GM12891 (cell line): ENCODE measurements around the gene RGL2.
"Not testable (repeated sequence)": the region's sequence is repeated elsewhere in the genome, so short reads cannot be mapped to it uniquely, and the experiment has no call there.

Experiments
- PAX5 ChIP-seq: IDR thresholded peaks from 2 replicates; pipeline ENCODE4 v1.6.1; 2011; ENCODE audit warnings: low read length, moderate library complexity, mild to moderate bottlenecking; ENCODE audit not compliant: insufficient read depth, severe bottlenecking
- POLR2A ChIP-seq: IDR thresholded peaks from 2 replicates; pipeline ENCODE4 v1.6.1; 2011; ENCODE audit warnings: low read depth, low read length, control low read depth
- POLR2AphosphoS5 ChIP-seq: IDR thresholded peaks from 2 replicates; pipeline ENCODE4 v1.6.1; 2011; ENCODE audit warnings: low read depth, low read length, control low read depth
- POU2F2 ChIP-seq: IDR thresholded peaks from 2 replicates; pipeline ENCODE4 v1.6.1; 2011; ENCODE audit warnings: low read depth, mild to moderate bottlenecking, control low read depth, low read length, moderate library complexity
- SPI1 ChIP-seq: IDR thresholded peaks from 2 replicates; pipeline ENCODE4 v1.6.1; 2011; ENCODE audit warnings: low read depth, low read length, control low read depth
- TAF1 ChIP-seq: IDR thresholded peaks from 2 replicates; pipeline ENCODE4 v1.6.1; 2011; ENCODE audit warnings: low read depth, low read length, control low read depth

DNA sequence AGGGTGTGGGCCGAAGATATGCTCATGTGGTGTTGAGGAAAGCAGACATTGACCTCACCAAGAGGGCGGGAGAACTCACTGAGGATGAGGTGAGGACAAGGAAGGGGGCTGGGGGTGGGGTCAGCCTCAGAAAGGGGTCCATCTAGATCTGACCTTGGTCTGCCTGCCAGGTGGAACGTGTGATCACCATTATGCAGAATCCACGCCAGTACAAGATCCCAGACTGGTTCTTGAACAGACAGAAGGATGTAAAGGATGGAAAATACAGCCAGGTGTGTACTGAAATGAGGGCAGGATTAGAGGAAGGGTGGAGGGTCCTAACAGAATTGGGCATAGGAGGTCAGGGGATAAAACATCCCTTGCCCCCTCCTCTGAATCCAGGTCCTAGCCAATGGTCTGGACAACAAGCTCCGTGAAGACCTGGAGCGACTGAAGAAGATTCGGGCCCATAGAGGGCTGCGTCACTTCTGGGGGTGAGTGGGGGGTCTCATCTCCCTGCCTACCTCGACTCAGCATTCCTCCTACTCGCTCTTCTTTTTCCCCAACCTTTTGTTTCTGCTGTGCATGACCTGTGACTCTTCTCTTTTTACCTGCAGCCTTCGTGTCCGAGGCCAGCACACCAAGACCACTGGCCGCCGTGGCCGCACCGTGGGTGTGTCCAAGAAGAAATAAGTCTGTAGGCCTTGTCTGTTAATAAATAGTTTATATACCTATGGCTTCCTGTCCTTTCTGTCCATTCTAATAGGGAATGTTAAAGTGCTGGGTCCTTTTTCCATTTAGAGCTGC lies 22.8 kb downstream of the RGL2 start:
- TF ChIP-seq POLR2AphosphoS5, POLR2A, POU2F2, TAF1, SPI1, PAX5: not testable (repeated sequence)
